GM08714 (cell line): ENCODE results near the gene MTRR.
"Not testable (repeated sequence)": the region's sequence is repeated elsewhere in the genome, so short reads cannot be mapped to it uniquely, and the experiment has no call there.

ENCODE experiments used
- H3K4me3 ChIP-seq: fragments of 200-500 bp; sonication (Bioruptor generic); 2 replicates; pipeline ENCODE4 v1.5.1; 2014; ENCODE audit warnings: mild to moderate bottlenecking, low read length, inconsistent platforms
- ZNF274 ChIP-seq: IDR thresholded peaks from 2 replicates; pipeline ENCODE4 v1.6.1; 2012; ENCODE audit warnings: mild to moderate bottlenecking, low read depth, low read length

Gene MTRR

GRCh38 chr5:7897014-7897600, 28.2 kb downstream of the MTRR start:
- no peak overlapping the region for H3K4me3 ChIP-seq
- TF ChIP-seq ZNF274, result no peak

DNA sequence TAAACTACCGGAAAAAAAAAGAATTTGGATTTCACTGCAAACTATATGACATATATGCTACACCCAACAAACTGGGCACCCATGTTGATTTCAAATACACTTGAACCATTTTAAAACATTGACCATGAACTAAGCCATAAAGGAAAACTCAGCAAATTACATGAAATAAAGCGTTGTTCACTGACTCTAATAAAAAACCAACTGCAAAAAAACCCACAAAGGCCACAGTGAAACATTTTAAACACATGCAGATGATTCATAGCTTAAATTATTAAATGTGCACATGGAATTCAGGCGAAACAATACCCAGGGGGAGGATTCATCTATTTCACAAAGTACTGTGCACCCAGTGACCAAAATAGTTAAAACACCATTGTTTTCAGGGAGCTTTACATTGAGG, 33.3 kb downstream of the MTRR start:
- TF ChIP-seq ZNF274, result no peak
- no peak overlapping the region for H3K4me3 ChIP-seq

DNA sequence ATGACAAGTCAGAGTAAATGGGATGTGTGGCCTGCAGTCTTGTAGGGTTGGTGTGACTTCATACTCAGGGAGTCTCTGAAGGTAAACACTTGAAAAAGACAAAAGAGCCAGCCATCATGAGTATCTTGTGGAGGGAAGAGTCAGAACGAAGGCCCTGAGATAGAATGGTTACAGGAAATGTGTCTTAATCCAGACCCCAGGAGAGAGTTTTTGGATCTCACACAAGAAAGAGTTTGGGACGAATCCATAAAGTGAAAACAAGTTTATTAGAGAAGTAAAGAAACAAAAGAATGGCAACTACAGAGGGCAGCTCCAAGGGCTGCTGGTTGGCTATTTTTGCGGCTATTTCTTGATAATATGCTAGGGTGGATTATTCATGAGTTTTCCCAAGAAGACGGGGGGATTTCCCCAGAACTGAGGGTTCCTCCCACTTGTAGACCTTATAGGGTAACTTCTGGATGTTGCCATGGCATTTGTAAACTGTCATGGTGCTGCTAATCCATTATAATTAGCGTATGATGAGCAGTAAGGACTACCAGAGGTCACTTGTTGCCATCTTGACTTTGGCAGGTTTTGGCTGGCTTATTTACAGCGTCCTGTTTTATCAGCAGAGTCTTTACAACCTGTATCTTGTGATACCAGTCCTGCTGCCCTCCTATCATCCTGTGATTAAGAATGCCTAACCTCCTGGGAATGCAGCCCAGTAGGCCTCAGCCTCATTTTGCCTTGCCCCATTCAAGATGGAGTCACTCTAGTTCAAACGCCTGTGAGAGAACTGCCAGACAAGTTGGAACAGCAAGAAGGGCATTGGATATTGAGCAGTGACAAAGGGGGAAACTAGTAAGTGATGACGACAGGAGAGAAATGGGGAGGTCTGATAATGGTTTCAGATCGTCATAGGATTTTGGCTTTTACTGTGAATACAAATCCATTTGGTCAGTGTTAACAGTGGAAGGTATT, 34.0 kb downstream of the MTRR start:
- no peak overlapping the region for H3K4me3 ChIP-seq
- no peak for TF ChIP-seq ZNF274

DNA sequence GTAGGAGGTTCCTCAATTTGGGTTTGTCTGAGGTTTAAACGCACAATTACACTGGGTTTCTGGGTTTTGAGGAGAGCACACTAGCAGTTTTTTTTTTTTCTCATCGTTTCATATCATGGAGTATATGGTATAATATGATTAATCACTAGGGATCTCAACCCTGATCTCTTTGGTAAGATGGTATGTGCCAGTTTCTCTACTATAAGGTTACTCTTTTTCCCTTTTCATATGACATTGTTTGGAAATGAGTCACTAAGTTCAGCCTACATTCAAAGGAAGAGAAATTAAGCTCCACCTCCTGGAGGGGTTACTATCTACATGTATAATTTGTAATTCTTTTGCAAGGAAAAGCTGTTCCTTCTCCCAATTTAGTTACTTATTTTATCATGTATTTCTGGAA, 35.2 kb downstream of the MTRR start:
- TF ChIP-seq ZNF274, result no peak
- H3K4me3 ChIP-seq, result no peak overlapping the region

- TF ChIP-seq ZNF274, result no peak
- no peak overlapping the region for H3K4me3 ChIP-seq
These were observed 38.7 kb downstream of the MTRR start for GRCh38 chr5:7907612-7908011.

- no peak overlapping the region for H3K4me3 ChIP-seq
- no peak for TF ChIP-seq ZNF274
These were observed 39.4 kb downstream of the MTRR start for GRCh38 chr5:7908317-7908716.

- H3K4me3 ChIP-seq, result no peak overlapping the region
- no peak for TF ChIP-seq ZNF274
These were observed 41.9 kb downstream of the MTRR start for GRCh38 chr5:7910738-7911428.

DNA sequence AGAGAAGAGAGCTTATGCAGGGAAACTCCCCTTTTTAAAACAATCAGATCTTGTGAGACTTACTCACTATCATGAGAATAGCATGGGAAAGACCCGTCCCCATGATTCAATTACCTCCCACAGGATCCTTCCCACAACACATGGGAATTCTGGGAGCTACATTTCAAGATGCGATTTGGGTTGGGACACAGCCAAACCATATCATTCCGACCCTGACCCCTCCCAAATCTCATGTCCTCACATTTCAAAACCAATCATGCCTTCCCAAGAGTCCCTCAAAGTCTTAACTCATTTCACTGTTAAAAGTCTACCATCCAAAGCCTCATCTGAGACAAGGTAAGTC, 42.5 kb downstream of the MTRR start:
- not testable (repeated sequence) for H3K4me3 ChIP-seq

DNA sequence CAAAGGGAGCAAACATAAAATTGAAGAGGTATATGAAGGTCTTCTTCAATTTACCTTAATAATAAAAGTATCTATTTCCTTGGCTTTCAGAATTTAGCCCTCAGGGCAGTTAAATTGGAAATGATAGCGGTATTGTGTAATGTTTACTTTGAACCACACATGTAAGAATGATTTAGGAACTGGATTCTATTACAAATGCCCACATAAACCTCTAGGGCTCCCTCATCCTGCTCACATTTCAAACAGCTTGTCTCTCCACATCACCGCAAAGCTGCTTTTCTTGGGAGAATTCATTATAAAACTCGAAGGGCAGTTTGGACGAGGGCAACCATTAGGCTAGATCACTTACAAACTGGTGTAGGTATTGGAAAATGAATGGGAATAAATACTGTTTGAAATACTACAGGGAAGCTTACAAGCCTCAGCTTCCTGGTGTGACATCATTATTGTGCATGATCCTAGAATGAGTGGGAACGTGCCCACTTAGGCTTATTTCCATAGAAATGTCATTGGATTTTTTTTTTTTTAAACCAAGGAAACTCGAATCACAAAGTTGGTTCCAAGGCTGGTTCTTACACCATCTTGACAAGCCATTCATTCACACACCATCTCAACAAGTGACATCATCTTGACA, 47.3 kb downstream of the MTRR start:
- no peak for TF ChIP-seq ZNF274
- H3K4me3 ChIP-seq, result no peak overlapping the region

DNA sequence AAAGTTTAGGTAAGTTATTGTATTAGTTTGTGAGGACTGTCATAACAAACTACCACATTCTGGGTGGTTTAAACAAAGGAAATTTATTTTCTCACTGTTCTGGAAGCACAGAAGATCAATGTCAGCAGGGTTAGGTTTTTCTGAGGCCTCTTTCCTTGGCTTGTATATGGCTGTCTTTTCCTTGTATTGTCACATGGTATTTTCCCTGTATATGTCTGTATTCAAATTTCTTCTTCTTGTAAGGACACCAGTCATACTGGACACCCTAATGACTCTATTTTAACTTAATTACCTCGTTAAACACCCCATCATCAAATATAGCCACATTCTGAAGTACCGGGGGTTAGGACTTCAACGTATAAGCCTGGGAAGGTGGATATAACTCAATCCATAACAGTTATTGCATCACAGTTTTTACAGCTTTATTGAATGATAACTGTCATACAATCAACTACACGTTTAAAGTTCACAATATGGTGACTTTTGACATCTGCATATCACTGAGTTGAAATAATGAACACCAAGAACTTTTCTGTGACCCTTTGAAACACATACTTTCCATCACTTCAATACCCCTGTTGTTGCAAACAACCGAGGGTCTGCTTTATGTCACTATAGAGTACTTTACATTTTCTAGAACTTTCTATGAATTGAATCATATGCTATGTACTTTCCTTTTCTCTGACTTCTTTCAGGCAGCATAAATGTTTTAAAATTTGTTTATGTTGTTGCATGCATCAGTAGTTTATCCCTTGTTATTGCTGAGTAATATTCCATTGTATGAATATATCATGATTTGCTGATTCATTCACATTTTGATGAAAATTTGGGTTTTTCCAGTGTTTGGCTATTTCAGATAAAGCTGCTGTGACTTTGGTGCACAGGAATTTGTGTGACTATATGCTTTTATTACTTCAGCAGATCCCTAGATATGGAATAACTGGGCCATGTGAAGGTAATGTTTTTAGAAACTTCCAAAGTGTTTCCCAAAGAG, 48.5 kb downstream of the MTRR start:
- TF ChIP-seq ZNF274, result no peak
- no peak overlapping the region for H3K4me3 ChIP-seq

- no peak for TF ChIP-seq ZNF274
- H3K4me3 ChIP-seq, result no peak overlapping the region
These were observed 57.2 kb downstream of the MTRR start for GRCh38 chr5:7925961-7926695.

- TF ChIP-seq ZNF274, result no peak
These were observed 57.8 kb downstream of the MTRR start for GRCh38 chr5:7926720-7927119.

GRCh38 chr5:7927466-7928375, 58.8 kb downstream of the MTRR start:
- no peak overlapping the region for H3K4me3 ChIP-seq
- no peak for TF ChIP-seq ZNF274

More at GRCh38 chr5:7926720-7927119, 57.8 kb downstream of the MTRR start:
- no peak overlapping the region for H3K4me3 ChIP-seq
